Kidney glomerular epithelial cell (primary cell): ENCODE data around the gene SIMC1.
"Not testable (repeated sequence)": the region's sequence is repeated elsewhere in the genome, so short reads cannot be mapped to it uniquely, and the experiment has no call there.

Source experiments
- DNase-seq: peaks from one replicate; lab custom pipeline; 2025; lab: John Stamatoyannopoulos, UW

Gene SIMC1

GRCh38 chr5:176237971-176238644 lies at the start of gene SIMC1:
TSS of gene SIMC1 (plus strand) at chr5:176238424. CDS start at chr5:176238509, 85 bp downstream.
- not testable (repeated sequence) for DNase-seq

GRCh38 chr5:176188506-176189193 lies 49.6 kb upstream of the SIMC1 start:
- DNase-seq, result no peak

GRCh38 chr5:176189857-176190256 lies 48.4 kb upstream of the SIMC1 start:
- no peak for DNase-seq

- DNase-seq, result no peak
Measured at GRCh38 chr5:176190886-176191755, 47.1 kb upstream of the SIMC1 start.

GRCh38 chr5:176192094-176192721 lies 46.0 kb upstream of the SIMC1 start:
- no peak for DNase-seq

GRCh38 chr5:176192722-176193117 lies 45.5 kb upstream of the SIMC1 start:
- DNase-seq, result not testable (repeated sequence)

GRCh38 chr5:176193636-176194035 lies 44.6 kb upstream of the SIMC1 start:
- DNase-seq, result not testable (repeated sequence)

GRCh38 chr5:176194238-176195083 lies 43.8 kb upstream of the SIMC1 start:
- DNase-seq, result not testable (repeated sequence)

GRCh38 chr5:176195084-176195413 lies 43.2 kb upstream of the SIMC1 start:
- not testable (repeated sequence) for DNase-seq

GRCh38 chr5:176195487-176196207 lies 42.6 kb upstream of the SIMC1 start:
- DNase-seq, result not testable (repeated sequence)

- not testable (repeated sequence) for DNase-seq
Measured at GRCh38 chr5:176196781-176197180, 41.4 kb upstream of the SIMC1 start.

GRCh38 chr5:176197234-176197858 lies 40.9 kb upstream of the SIMC1 start:
- DNase-seq, result not testable (repeated sequence)

- DNase-seq, result not testable (repeated sequence)
Measured at GRCh38 chr5:176198299-176198698, 39.9 kb upstream of the SIMC1 start.

- DNase-seq, result not testable (repeated sequence)
Measured at GRCh38 chr5:176198991-176199733, 39.1 kb upstream of the SIMC1 start.

- not testable (repeated sequence) for DNase-seq
Measured at GRCh38 chr5:176199803-176200399, 38.3 kb upstream of the SIMC1 start.

GRCh38 chr5:176201811-176202210 lies 36.4 kb upstream of the SIMC1 start:
- no peak for DNase-seq

GRCh38 chr5:176203086-176203485 lies 35.1 kb upstream of the SIMC1 start:
- DNase-seq, result no peak

- not testable (repeated sequence) for DNase-seq
Measured at GRCh38 chr5:176203535-176203934, 34.7 kb upstream of the SIMC1 start.
